Stimulated activated CD8-positive, alpha-beta memory T cell treated with anti-CD3 and anti-CD28 coated beads, Interleukin-2, amount 100 ng/mL, for 48 hours (primary cell): Measurements from ENCODE around the gene RNF111.
A peak's percentile ranks its signal among the peaks of the same experiment; 100 is the strongest.

ENCODE experiments used
- DNase-seq, 2 donors: peaks; one replicate each; pipeline ENCODE4 v3.0.0-alpha.2; 2020; ENCODE audit warnings: low read depth in 2 of 2

The RNF111 gene

GRCh38 chr15:58987491-58988005 is at the start of gene RNF111:
RNF111 (plus strand) TSS chr15:58987663; CDS start chr15:59030823, 43,160 bp downstream.
- DNase-seq, result peak; percentile 69 to 84

GRCh38 chr15:58947179-58947578 is 40.3 kb upstream of the RNF111 start:
- DNase-seq, result no peak

DNA sequence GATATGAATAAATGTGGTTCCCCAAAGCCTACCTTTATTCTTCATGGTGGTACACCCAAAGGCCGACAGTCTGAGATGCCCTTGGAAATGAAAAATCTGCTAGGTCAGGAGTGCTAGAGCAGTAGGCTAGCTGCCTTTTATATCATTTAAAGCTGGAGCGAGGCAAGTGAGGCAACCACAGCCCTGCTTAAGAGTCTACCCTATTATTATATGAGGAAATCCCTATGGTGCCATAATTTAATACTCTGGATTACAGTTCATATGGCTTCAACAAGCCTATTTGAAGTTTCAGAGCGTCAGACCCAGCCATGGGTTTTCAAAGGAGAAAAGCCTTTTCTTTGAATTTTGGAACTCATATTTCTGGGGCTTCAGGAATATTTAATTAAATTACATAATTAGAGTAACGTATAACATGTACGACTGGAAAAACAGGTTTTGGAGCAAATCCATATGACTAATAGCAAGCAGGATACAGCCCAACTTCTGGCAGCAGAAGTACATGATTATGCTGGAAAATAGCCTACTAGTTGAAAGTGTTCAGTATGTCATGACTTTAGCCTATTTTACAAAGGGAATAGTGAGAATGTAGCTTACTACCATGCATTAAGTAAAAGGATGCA is 36.0 kb upstream of the RNF111 start:
- no peak for DNase-seq

GRCh38 chr15:58952751-58953150 is 34.7 kb upstream of the RNF111 start:
- DNase-seq, result no peak

- peak; percentile 28 to 32 for DNase-seq
These were observed 30.1 kb upstream of the RNF111 start for GRCh38 chr15:58957101-58957973.

DNA sequence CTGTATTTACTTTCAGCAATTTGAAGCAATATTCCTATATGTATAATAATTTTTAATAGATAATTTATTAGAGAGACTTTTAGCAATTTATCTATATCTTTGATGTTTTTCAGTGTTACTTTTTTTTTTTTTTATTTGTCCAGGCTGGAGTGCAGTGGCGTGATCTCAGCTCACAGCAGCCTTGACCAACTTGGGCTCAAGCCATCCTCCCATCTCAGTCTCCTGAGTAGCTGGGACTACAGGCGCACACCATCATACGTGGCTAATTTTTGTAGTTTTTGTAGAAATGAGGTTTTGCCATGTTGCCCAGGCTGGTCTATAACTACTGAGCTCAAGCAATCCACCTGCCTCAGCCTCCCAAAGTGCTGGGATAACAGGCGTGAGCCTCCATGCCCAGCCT is 28.7 kb upstream of the RNF111 start:
- DNase-seq, result no peak

DNA sequence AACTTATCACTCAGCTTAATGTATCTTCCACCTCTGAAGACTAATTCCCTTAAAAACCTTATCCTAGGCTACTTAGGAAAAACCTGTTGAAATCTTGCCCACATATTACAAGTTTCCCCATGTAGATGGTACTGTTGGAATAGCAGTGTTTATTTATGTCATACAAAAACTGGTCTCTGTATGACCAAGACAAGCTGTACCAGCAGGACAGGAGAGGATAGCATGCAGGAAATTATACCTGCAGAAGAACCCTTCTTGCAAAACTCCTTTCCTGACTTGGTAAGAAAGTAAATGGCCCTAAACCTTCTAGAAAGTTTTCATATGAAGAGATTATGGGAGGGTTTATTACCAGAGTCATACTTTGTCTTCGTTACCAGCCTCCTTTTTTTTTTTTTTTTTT is 25.3 kb upstream of the RNF111 start:
- DNase-seq, result no peak

GRCh38 chr15:58962662-58963565 is 24.5 kb upstream of the RNF111 start:
- no peak for DNase-seq

DNA sequence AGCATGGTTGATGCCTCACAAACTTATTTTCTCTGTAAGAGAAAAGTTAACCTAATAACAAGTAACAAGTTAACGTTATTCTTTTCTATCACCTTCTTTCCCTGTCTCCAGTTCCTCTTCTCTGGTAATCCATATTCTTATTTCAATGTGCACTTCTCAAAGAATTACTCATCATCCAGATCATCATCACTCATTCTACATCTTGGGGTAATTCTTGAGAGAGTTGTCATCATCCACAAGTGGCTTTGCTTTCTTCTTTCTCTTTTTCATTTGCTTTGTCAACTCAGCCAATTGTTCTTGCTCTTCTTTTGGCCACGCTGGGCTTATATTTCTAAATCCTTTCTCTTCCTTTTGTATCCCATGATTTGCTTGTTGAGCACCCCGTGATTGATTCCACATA is 20.8 kb upstream of the RNF111 start:
- no peak for DNase-seq

DNA sequence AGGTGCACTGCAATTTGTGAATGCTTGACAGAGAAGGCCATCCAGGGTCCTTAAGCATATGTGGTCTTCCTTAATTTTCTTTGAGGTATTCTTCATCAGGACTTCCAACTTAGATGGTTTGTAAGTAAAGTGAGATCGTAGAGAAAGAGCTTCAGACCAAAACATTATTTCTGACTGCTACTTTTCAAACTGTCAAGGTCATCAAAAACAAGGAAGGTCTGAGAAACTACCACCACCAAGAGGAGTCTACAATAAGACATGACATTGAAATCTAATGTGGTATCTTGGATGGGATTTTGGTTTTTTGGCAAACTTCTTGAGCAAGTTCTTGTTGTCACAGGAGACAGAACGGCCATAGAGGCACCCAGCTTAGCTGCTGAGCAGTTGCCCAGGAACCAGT is 20.0 kb upstream of the RNF111 start:
- no peak for DNase-seq

- DNase-seq, result no peak
These were observed 9.6 kb upstream of the RNF111 start for GRCh38 chr15:58977887-58978286.

DNA sequence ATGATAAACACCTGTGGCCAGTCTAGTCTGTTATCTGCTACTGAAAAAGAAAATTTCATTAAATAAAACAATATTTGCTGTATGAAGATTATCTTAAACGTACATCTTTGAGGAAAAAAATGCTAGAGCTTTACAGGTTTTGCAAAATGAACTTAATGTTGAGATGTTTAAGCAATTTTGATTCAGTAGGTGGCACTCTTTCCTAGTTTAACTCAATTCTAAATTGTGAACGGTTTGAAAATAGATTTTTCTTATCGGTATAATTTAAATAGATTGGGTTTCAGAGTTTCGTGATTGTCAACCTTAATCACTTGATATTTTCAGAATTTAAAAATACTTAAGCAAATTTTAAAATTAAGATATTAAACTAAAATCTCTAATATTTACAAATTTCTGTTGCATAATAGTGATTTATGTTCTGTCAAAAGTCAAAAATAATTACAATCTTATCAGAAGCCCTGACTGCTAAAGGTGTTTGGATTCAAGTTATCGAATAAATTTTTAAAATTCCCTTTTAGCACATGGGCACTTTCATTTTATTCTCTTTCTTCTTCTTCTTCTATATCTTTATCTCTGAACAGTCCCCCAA is 7.0 kb upstream of the RNF111 start:
- no peak for DNase-seq

GRCh38 chr15:58981808-58982475 is 5.5 kb upstream of the RNF111 start:
- DNase-seq, result no peak

DNA sequence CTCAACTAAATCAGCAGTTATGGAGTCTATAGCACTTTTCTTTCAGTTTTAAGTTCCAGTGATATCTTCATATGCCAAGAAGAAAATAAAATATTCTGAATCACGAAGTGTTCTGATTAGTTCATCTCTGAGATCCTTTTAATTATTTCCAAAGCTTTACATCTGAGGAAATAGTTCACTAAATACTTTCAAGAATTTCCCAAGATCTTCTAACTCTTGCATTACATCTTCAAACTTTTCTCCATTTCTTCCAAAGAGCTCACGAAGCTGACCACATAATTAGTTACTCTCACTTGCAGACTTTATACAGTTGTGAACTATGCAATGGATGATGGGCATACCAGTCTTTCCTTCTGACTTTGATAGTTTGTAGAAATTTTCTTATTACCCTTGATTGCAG is 4.2 kb upstream of the RNF111 start:
- no peak for DNase-seq

DNA sequence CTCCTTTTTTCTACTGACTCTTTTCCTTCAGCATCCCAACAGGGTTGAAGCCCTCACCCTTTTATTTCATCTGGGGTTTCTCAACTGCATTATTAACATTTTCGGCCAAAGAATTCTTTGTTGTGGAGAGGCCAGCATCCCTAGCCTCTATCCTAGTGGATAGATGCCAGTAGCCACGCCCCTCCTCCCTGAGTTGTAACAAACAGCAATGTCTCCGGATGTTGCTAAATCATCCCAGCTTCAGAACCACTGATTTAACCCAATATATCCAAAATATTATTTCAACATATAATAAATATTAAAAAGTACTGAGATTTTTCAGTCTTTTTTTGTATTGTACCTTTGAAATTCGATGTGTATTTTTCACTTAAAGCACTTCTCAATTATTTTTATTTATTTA is 2.0 kb upstream of the RNF111 start:
- no peak for DNase-seq

DNA sequence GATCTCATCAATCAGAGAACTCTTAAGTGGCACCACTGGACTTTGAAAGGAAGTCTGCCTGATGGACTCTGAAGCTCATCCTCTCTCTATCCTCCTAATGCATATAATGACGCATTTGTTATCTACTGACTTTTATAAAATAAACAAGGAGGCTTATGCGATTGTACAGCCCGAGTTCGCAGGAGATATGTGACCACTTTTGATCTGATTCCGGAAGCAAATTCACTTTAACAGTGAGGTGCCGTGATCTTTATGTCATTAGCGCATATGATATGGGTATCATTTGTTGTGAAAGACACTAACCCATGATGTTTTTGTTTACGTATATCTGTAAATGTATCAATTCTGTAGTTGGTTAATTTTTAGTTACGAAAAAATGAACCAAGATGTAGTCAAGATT is 427 bp upstream of the RNF111 start:
- no peak for DNase-seq

DNA sequence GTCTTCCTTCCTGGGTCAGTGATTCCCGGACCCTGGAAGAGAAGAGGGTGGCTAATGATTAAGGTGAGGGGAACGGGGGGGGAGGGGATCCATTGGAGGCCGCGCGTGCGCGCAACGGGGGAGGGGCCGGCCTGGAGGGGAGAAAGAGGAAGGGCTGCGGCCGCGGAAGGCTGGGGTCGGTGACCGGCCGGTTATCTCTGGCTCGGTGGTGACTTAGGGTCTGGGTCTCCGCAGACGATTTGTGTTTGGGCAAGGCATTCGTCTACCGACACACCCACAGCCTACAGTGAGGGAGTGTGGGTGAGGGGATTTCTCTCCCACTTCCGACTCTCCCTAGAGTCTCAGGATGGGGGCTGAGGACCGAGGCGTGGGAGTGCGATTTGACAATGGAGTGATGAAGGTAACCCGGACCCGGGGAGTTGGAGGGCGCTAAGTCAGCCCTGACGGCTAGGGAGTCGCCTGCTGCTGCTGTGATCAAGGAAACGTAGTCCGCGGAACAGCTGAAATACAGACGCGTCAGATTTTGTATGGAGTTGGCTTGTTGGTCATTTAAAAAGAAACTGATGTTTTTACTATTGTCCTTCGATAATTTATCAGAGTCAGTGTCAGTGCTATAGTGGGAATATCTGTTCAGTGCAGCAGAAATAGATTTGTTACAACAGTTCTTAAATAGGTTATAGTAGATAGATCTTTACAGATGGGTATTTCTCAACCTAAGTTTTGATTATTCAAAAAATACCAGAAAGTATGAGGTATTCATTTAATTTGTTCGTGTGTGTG is 733 bp downstream of the RNF111 start:
- DNase-seq, result peak; percentile 44 to 52

GRCh38 chr15:58992181-58992580 is 4.7 kb downstream of the RNF111 start:
- no peak for DNase-seq

DNA sequence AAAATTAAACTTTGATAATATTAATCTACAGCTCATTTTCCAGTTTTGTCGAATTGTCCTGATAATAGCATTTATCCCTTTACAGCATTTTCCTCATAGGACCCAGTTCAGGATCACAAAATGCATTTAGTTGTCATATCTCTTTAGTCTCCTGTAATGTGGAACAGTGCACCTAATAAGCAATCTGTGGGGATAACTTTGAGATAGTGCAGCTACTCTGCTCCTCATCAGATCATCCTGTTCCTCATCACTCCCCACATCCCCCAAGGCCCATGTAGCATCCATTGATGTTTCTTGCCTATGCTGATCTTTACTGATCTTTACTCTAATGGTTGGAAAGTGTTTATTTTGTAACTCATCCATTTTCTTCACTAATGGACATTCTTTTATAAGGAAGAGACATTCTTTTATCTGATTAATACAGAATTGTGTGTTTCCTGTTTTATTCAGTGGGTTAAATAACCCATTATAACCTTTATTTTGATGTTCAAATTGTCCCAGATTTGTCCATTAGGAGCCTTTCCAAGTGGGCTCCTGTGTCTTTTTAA is 7.5 kb downstream of the RNF111 start:
- no peak for DNase-seq

DNA sequence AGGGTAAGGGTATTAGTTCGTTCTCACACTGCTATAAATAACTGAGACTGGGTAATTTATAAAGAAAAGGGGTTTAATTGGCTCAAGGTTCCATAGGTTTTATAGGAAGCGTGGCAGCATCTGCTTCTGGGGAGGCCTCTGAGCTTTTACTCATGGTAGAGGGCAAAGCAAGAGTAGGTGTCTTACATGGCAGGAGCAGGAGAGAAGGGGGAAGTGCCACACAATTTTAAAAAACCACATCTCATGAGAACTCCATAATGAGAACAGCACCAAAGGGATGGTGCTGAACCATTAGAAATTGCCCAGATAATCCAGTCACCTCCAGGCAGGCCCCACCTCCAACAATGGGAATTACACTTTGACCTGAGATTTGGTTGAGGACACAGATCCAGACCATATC is 12.2 kb downstream of the RNF111 start:
- no peak for DNase-seq
